ENCODE data around the gene ADA.
"Not testable (repeated sequence)": the region's sequence is repeated elsewhere in the genome, so short reads cannot be mapped to it uniquely, and the experiment has no call there.

The ADA gene

DNA sequence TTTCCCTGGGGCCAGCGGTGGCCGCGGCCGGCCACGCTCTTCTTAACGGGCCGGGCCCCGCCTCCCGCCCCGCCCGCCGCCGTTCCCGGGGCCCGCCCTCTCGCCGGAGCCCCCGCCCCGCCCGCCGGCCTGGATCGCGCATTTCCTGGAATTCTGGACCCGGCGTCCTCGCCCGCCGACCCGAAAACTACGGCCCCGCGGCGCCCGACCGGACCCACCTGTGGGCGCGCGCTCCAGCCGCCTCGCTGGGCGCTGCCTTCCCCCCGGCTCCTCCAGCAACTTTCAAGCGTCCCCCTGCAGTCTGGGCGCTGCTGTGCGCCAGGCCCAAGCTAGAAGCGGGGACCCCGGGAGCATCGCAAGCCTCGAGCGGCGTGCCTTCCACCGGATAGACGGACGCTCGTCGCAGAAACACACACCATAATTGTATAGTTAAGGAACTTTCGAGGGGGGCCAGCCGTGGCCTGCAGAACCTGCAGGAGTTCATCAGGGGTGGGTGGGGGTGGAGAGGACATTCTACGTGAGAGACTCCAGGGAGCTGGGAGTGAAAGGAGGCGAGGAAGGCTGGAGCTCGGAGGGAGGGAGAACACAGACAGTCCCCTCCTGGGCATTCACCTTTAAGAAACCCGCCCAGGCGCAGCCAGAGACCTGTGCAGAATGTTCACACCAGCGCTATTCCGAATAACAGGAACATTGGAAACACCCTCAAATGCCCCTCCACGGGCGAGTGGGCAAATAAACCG lies at the start of gene ADA:
Gene ADA, minus strand, starts transcription at position 16 of the 740 bp plus-strand sequence. CDS start 92 bp downstream, outside the sequence.
- TF ChIP-seq, protein P1, sequence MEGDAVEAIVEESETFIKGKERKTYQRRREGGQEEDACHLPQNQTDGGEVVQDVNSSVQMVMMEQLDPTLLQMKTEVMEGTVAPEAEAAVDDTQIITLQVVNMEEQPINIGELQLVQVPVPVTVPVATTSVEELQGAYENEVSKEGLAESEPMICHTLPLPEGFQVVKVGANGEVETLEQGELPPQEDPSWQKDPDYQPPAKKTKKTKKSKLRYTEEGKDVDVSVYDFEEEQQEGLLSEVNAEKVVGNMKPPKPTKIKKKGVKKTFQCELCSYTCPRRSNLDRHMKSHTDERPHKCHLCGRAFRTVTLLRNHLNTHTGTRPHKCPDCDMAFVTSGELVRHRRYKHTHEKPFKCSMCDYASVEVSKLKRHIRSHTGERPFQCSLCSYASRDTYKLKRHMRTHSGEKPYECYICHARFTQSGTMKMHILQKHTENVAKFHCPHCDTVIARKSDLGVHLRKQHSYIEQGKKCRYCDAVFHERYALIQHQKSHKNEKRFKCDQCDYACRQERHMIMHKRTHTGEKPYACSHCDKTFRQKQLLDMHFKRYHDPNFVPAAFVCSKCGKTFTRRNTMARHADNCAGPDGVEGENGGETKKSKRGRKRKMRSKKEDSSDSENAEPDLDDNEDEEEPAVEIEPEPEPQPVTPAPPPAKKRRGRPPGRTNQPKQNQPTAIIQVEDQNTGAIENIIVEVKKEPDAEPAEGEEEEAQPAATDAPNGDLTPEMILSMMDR (IDR thresholded peaks at IDR 0.05; ENCODE audit: control insufficient read depth, extremely low read depth, insufficient read depth), result no peak
- H3K4me3 ChIP-seq (ENCODE audit: low read depth, low read length), result peak within 1 kb of the TSS; percentile 72
- no peak for DNase-seq (ENCODE audit: low read depth)

DNA sequence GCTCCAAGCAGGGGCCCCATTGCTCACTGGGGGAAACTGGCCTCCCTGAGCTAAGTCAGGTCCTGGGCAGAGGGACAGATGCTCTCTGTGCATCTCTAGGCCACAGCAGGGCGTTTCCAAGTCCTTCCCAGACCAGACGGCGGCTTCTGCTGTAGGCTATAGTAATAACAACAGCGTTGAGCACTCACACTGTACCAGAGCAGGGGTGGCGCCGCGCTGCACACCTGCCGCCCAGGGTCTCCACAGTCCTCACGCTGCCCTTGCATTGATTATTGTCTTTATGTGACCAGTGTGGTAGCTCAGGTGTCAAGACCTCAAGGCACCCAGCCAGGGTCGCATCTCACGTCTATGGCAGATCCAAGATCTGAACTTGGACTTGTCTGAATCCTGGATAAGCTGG lies 48.8 kb upstream of the ADA start:
- DNase-seq (ENCODE audit: low read depth), result no peak
- no peak overlapping the region for H3K4me3 ChIP-seq (ENCODE audit: low read depth, low read length)
- TF ChIP-seq, protein P1 (IDR thresholded peaks at IDR 0.05; ENCODE audit: control insufficient read depth, extremely low read depth, insufficient read depth), result no peak

DNA sequence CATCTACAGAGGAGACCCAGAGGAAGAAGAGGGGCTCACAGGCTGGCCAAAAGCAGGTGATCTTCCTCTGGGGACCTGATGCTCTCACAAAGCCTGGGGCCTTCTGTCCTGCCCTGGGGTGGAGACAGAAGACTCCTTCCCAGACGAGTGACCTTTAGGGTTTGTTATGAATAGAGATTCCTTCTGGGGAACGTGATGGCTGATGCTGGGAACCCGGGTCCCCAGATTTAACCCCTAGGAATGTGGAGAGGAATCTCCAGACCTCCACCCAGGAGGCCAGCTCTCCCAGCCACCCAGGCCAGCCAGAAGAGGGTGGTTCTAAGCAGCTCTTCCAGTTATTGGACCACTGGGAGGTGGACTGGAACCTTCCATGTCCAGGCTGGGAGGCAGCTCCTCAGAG lies 46.9 kb upstream of the ADA start:
- TF ChIP-seq, protein P1 (IDR thresholded peaks at IDR 0.05; ENCODE audit: control insufficient read depth, extremely low read depth, insufficient read depth), result no peak
- no peak overlapping the region for H3K4me3 ChIP-seq (ENCODE audit: low read depth, low read length)
- no peak for DNase-seq (ENCODE audit: low read depth)

DNA sequence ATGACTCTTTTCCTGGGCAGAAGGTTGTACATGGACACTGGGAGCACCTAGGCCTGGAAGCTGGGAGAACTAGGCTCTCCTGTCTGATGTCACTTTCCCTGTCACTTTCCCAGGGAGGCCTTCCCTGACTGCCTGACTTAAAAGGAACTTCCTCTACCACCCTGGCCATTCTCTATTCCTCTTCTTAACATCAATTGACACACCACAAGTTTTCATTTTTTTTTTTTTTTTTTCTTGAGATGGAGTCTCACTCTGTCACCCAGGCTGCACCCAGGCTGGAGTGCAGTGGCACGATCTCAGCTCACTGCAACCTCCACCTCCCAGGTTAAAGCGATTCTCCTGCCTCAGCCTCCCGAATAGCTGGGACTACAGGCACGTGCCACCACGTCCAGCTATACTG lies 45.5 kb upstream of the ADA start:
- DNase-seq (ENCODE audit: low read depth), result not testable (repeated sequence)

DNA sequence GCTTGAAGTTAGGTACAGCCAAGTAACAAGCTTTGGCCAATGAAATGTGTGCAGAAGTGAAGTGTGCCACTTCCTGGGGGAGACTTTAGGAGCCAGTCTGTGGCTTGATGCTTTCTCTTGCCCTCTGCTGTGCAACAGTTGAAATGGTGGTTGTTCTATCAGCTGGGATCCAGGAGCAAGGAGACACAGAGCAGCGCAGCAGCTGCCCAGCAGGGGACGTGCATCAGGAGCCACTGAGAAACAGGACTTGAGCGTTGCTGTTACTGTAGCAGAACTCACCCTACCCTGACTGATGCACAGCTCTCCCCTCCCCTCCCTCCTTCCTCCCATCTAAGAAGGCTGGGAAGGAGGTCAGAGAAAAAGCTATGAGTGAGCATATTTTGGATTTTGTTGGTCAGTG lies 44.8 kb upstream of the ADA start:
- TF ChIP-seq, protein P1 (IDR thresholded peaks at IDR 0.05; ENCODE audit: control insufficient read depth, extremely low read depth, insufficient read depth), result peak; percentile 20; the same call in 1 of the 2 replicates
- H3K4me3 ChIP-seq (ENCODE audit: low read depth, low read length), result no peak overlapping the region
- no peak for DNase-seq (ENCODE audit: low read depth)

More for the DNA sequence above, 45.5 kb upstream of the ADA start:
- not testable (repeated sequence) for H3K4me3 ChIP-seq (ENCODE audit: low read depth, low read length)

DNA sequence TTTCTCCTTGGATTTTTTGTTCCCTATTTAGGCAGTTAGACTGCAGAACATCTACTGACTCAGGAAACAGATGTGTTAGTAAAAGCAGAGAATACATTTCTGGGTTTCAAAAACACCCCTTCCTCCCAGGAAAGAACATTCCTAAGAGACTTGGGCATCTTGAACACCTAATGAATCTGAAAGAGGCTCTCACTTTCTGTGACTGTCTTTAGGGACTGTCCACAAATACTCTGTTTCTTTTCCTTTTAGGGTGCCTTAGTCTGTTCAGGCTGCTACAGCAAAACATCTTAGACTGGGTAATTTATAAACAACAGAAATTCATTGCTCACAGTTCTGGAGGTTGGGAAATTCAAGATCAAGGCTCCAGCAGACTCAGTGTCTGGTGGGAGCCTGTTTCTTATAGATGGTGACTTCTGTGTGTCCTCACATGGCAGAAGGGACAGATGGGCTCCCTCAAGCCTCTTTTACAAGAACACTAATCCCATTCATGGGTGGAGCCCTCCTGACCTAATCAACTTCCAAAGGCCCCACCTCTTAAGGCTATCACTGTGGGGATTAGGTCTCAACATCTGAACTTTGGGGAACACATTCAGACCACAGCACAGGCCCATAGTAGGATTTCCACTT lies 44.3 kb upstream of the ADA start:
- no peak for DNase-seq (ENCODE audit: low read depth)
- H3K4me3 ChIP-seq (ENCODE audit: low read depth, low read length), result no peak overlapping the region
- TF ChIP-seq, protein P1 (IDR thresholded peaks at IDR 0.05; ENCODE audit: control insufficient read depth, extremely low read depth, insufficient read depth), result no peak

DNA sequence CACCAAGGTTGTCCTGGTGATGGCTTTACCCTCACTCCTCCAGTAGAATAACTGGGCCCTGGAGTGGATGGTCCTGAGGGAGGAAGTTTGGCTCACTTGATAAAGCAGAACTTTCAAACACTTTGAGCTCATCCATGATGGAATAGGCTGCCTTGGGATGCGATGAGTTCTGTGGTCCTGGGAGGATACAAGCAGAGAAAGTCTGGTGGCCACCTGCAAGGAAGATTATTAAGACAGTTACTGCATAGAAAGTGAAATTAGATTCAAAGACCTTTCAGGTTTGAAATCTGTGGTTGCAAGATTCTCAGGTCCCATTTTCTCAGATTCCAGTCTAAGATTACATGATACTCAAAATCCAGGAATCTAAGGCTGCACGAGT lies 43.8 kb upstream of the ADA start:
- no peak for DNase-seq (ENCODE audit: low read depth)
- H3K4me3 ChIP-seq (ENCODE audit: low read depth, low read length), result no peak overlapping the region
- TF ChIP-seq, protein P1 (IDR thresholded peaks at IDR 0.05; ENCODE audit: control insufficient read depth, extremely low read depth, insufficient read depth), result no peak
